PC-9 (cell line): ENCODE data around the gene LGALS9.

Experiments
- CTCF ChIP-seq: fragments of 200-600 bp; sonication (generic); conservative IDR thresholded peaks from 2 replicates; pipeline ENCODE4 v1.6.1; 2017; ENCODE audit warnings: mixed run types, antibody characterized with exemption, mild to moderate bottlenecking, moderate library complexity
- EZH2 ChIP-seq: fragments of 200-600 bp; sonication (generic); IDR thresholded peaks from 2 replicates; pipeline ENCODE4 v1.8.0; 2017; ENCODE audit warnings: antibody characterized with exemption, low read depth

GRCh38 chr17:27634026-27634335 is 3.0 kb downstream of the LGALS9 start:
- TF ChIP-seq CTCF = no peak
- TF ChIP-seq EZH2 = no peak
